ENCODE data around the gene ATG13. TPM values are rescaled to one million over a fixed set of nuclear protein-coding genes. Genes with fewer than 3 reads are reported as not detected.
"Not testable (repeated sequence)": the region's sequence is repeated elsewhere in the genome, so short reads cannot be mapped to it uniquely, and the experiment has no call there.

The ATG13 gene
- total RNA-seq, 2 experiments from 2014 or later: 95.7 to 102 TPM

DNA sequence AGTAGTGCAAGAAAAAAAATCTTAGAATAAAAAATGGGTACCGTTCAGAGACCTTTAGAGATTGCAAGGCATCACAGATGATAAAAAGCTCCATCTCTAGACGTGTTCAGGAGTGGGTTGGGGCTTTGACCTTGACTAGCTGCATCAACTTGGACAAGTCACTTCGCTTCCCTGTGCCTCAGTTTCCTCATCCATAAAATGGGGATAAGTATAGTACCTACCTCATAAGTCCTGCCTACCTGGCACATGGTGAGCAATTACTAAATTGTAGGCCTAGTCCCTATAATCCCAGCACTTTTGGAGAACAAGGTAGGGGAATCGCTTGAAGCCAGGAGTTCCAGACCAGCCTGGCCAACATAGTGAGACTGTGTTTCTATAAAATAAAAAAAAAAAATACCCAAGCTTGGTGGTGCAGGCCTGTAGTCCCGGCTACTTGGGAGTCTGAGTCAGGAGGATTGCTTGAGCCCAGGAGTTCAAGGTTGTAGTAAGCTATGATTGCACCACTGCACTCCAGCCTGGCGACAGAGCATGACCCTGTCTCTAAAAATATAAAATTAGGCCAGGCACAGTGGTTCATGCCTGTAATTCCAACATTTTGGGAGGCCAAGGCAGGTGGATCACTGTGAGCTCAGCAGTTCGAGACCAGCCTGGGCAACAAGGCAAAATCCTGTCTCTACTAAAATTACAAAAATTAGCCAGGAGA, 95.7 kb downstream of the ATG13 start:
- no peaks in the 10 kb centered on the region for H3K27me3 Mint-ChIP-seq
- no peak overlapping the region for H3K27ac Mint-ChIP-seq
- Histone ChIP-seq H3K4me1 (ENCODE audit: insufficient read depth, low read length) (peaks cover 3% of the 10 kb centered on the region), H3K27ac (ENCODE audit: low read depth in 1 of 2, low read length in 2 of 2) (no peak overlapping the region), H3K36me3 (ENCODE audit: insufficient read depth, low read length) (no peaks in the 10 kb centered on the region), H3K9me3 (ENCODE audit: control insufficient read depth in 1 of 2, insufficient read depth in 1 of 2, low read length in 2 of 2) (no peaks in the 10 kb centered on the region), H3K4me3 (ENCODE audit: low read length) (no peak overlapping the region), H3K27me3 (ENCODE audit: control insufficient read depth in 1 of 2, insufficient read depth in 2 of 2, low read length in 2 of 2) (no peaks in the 10 kb centered on the region)
- ChIA-PET CTCF (no interaction called here), POLR2A (no interaction called here)
- no peaks in the 10 kb centered on the region for H3K9me3 Mint-ChIP-seq
- intact Hi-C loops (cut with DNase I, micrococcal nuclease): no loop called here
- no peak for DNase-seq
- ATAC-seq (ENCODE audit: poor library complexity): no peak
- H3K36me3 Mint-ChIP-seq (ENCODE audit: low read depth): no peaks in the 10 kb centered on the region
- TF ChIP-seq, protein P1, sequence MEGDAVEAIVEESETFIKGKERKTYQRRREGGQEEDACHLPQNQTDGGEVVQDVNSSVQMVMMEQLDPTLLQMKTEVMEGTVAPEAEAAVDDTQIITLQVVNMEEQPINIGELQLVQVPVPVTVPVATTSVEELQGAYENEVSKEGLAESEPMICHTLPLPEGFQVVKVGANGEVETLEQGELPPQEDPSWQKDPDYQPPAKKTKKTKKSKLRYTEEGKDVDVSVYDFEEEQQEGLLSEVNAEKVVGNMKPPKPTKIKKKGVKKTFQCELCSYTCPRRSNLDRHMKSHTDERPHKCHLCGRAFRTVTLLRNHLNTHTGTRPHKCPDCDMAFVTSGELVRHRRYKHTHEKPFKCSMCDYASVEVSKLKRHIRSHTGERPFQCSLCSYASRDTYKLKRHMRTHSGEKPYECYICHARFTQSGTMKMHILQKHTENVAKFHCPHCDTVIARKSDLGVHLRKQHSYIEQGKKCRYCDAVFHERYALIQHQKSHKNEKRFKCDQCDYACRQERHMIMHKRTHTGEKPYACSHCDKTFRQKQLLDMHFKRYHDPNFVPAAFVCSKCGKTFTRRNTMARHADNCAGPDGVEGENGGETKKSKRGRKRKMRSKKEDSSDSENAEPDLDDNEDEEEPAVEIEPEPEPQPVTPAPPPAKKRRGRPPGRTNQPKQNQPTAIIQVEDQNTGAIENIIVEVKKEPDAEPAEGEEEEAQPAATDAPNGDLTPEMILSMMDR (IDR thresholded peaks at IDR 0.05): no peak
- peaks cover under 1% of the 10 kb centered on the region for H3K4me1 Mint-ChIP-seq (ENCODE audit: low read depth)
- no peak overlapping the region for H3K4me3 Mint-ChIP-seq

DNA sequence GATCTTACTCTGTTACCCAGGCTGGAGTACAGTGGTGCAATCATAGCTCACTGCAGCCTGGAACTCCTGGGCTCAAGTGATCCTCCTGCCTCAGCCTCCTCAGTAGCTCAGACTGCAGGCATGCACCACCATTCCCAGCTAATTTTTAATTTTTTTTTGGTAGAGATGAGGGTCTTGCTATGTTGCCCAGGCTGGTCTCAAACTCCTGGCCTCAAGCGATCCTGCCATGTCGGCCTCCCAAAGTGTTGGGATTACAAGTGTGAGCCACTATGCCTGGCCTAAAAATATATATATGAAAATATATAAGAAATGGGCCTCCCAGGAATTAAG, 100.4 kb downstream of the ATG13 start:
- H3K27ac Mint-ChIP-seq; ATAC-seq (ENCODE audit: poor library complexity); intact Hi-C loops (cut with DNase I, micrococcal nuclease); CTCF ChIA-PET; H3K27ac ChIP-seq (ENCODE audit: low read depth in 1 of 2, low read length in 2 of 2); H3K36me3 ChIP-seq (ENCODE audit: insufficient read depth, low read length); H3K4me3 Mint-ChIP-seq; H3K4me1 Mint-ChIP-seq (ENCODE audit: low read depth); H3K9me3 Mint-ChIP-seq; H3K27me3 ChIP-seq (ENCODE audit: control insufficient read depth in 1 of 2, insufficient read depth in 2 of 2, low read length in 2 of 2); DNase-seq; H3K9me3 ChIP-seq (ENCODE audit: control insufficient read depth in 1 of 2, insufficient read depth in 1 of 2, low read length in 2 of 2); H3K27me3 Mint-ChIP-seq; H3K36me3 Mint-ChIP-seq (ENCODE audit: low read depth); H3K4me3 ChIP-seq (ENCODE audit: low read length): not testable (repeated sequence)
- POLR2A ChIA-PET: interaction anchor here (1.9 kb wide), 1 partner anchor 18 kb away, joined by 7 read pairs; the partner anchor contains the start of genes ARHGAP1 and ZNF408
- H3K4me1 ChIP-seq (ENCODE audit: insufficient read depth, low read length): peaks cover 13% of the 10 kb centered on the region

DNA sequence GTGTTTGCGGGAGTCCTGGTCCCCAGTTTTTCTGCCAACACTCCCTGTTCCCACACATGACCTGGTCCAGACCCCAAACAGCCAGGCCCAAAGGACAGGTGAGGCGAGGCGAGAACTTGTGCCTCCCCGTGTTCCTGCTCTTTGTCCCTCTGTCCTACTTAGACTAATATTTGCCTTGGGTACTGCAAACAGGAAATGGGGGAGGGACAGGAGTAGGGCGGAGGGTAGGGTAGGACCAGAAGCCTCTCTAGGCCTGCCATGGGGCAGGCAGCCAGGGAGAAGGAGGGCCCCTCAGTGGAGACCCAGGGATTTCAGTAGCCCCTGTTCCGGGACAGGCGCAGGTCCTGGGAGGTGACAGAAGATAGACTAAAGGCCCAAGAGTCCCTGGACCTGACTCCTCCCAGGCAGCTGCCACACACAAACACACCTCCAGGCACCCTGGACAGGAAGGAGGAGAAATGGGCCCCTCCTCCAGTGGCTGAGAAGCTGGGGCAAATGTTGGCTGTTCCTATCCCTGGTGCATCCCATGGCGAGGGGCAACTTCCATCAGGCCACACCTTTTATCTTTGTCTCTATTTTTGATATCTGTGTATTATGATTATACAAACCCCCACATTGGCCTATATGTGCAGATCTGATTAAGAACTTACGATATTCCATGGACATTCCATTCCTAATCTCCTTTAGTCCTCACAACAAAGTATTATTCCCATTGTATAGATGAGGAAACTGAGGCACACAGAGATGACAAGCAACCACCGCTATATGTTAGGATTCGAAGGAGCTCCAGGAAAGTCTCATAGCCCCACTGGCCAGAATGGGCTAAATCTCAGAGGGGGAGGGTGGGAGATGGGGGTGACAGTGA, 101.0 kb downstream of the ATG13 start:
- ATAC-seq (ENCODE audit: poor library complexity): no peak
- POLR2A ChIA-PET: interaction anchor here (1.9 kb wide), 1 partner anchor 18 kb away, joined by 7 read pairs; the partner anchor contains the start of genes ARHGAP1 and ZNF408
- peaks cover 13% of the 10 kb centered on the region for H3K4me1 ChIP-seq (ENCODE audit: insufficient read depth, low read length)
- intact Hi-C loops (cut with DNase I, micrococcal nuclease): no loop called here
- Mint-ChIP-seq H3K27ac (no peak overlapping the region), H3K9me3 (no peaks in the 10 kb centered on the region), H3K27me3 (no peaks in the 10 kb centered on the region), H3K4me1 (ENCODE audit: low read depth) (peaks cover 9% of the 10 kb centered on the region), H3K36me3 (ENCODE audit: low read depth) (no peaks in the 10 kb centered on the region), H3K4me3 (no peak overlapping the region)
- H3K4me3 ChIP-seq (ENCODE audit: low read length): no peak overlapping the region
- no peak overlapping the region for H3K27ac ChIP-seq (ENCODE audit: low read depth in 1 of 2, low read length in 2 of 2)
- peak in 1 of 14 experiments; percentile 18 for DNase-seq
- CTCF ChIA-PET: no interaction called here
- no peaks in the 10 kb centered on the region for H3K36me3 ChIP-seq (ENCODE audit: insufficient read depth, low read length)
- H3K9me3 ChIP-seq (ENCODE audit: control insufficient read depth in 1 of 2, insufficient read depth in 1 of 2, low read length in 2 of 2): no peaks in the 10 kb centered on the region
- H3K27me3 ChIP-seq (ENCODE audit: control insufficient read depth in 1 of 2, insufficient read depth in 2 of 2, low read length in 2 of 2): no peaks in the 10 kb centered on the region
- TF ChIP-seq, protein P1 (IDR thresholded peaks at IDR 0.05): no peak

All from CD4-positive, alpha-beta T cell (primary cell).